Heart right ventricle (tissue), 16 donors: Measurements from ENCODE around the gene CCDC9B. TPM values are rescaled to one million over a fixed set of nuclear protein-coding genes. Genes with fewer than 3 reads are reported as not detected.

Source experiments
- ATAC-seq, 8 donors: fragments of 200-7000 bp; cut with Tn5 transposase; one replicate each; pipeline ENCODE4 v1.9.1; 2020; ENCODE audit warnings: mild to moderate bottlenecking in 8 of 8, moderate library complexity in 8 of 8, moderate number of reproducible peaks in 1 of 8
- DNase-seq, 2 donors: peaks; one replicate each; pipeline ENCODE4 v3.0.0-alpha.2; 2020
- H3K27ac ChIP-seq, 10 donors: fragments of 200-600 bp; sonication (generic) in 2 of 10; one replicate each; pipeline versions ENCODE4 v1.5.0 to v1.8.0; 2020 to 2022; ENCODE audit warnings: mild to moderate bottlenecking in 3 of 10
- H3K27me3 ChIP-seq, 7 donors: fragments of 200-600 bp; one replicate each; pipeline ENCODE4 v1.8.0; 2021 to 2022; ENCODE audit warnings: mild to moderate bottlenecking in 2 of 7
- H3K36me3 ChIP-seq, 9 donors: fragments of 200-600 bp; sonication (generic) in 1 of 9; one replicate each; pipeline versions ENCODE4 v1.5.0 to v1.8.0; 2020 to 2022; ENCODE audit warnings: mild to moderate bottlenecking in 2 of 9
- H3K4me1 ChIP-seq, 9 donors: fragments of 200-600 bp; sonication (generic) in 1 of 9; one replicate each; pipeline versions ENCODE4 v1.5.0 to v1.8.0; 2020 to 2022; ENCODE audit warnings: mild to moderate bottlenecking in 4 of 9
- H3K4me3 ChIP-seq, 10 donors: fragments of 200-600 bp; sonication (generic) in 2 of 10; one replicate each; pipeline versions ENCODE4 v1.5.0 to v1.8.0; 2020 to 2022; ENCODE audit warnings: mild to moderate bottlenecking in 7 of 10, moderate library complexity in 2 of 10
- H3K9me3 ChIP-seq, 11 donors: fragments of 200-600 bp in 10 of 11; sonication (generic) in 2 of 11; one replicate each; pipeline versions ENCODE4 v1.5.0 to v1.8.0; 2013 to 2022; ENCODE audit warnings: mild to moderate bottlenecking in 2 of 11, control low read depth in 1 of 11, moderate library complexity in 1 of 11
- WGBS, 2 donors: extraction: QIAGEN DNeasy Blood & Tissue Kit; methylation state at CpG; one replicate each; pipeline ENCODE4 v1.1.7; 2013; ENCODE audit warnings: inconsistent platforms in 1 of 2; 5-methylcytosine and 5-hydroxymethylcytosine counted together
- intact Hi-C, 10 donors: fragments of 100-400 bp; cut with DNase I; formaldehyde crosslinking; loops; one replicate each; pipeline versions ENCODE4 v1.11.1 to v1.14.2; 2022
- polyA plus RNA-seq, 2 donors: library from polyadenylated mRNA; stranded (reverse); fragments of 200-250 nt; gene quantifications; one replicate each; pipeline ENCODE4 v1.2.3, GENCODE V29; 2013
- total RNA-seq, 10 donors: library from RNA; stranded (reverse); fragmentation: NEBNext Ultra II Directional in 3 of 10; extraction: Animal tissue kit (Norgen Biotek cat#: 25700) in 3 of 10; gene quantifications; one replicate each; pipeline versions ENCODE4 v1.2.1 to v1.2.4, GENCODE V29; 2021 to 2023
- TF ChIP-seq, protein P1 (sequence below), 9 donors: fragments of 200-600 bp; sonication (generic) in 2 of 9; IDR thresholded peaks; one replicate each; pipeline versions ENCODE4 v1.5.0 to v1.8.0; 2021 to 2022; ENCODE audit warnings: antibody characterized with exemption in 9 of 9, mild to moderate bottlenecking in 5 of 9, moderate library complexity in 1 of 9
- donor health status: Arrhythmogenic right ventricular cardiomyopathy.
- donor health status: ischemic (EF 13 %, LVEDD 7.1; RV severe dilation, severe dysfunction).
- donor health status: healthy with polysubstance abuse.
- donor health status: DM: no; HTN: yes; CAD: no.
- donor health status: DM: no; HTN: no; CAD: no.
- donor health status: ischemic (EF 25% LVEDD 6.9; RV normal size, moderate dysfunction).
- donor health status: ischemic (EF 25% LVEDD 5.7; RV mildly dilated, moderate dysfunction).
- donor health status: healthy.
- donor health status: DM: yes; HTN: yes; CAD: no.
- donor health status: Ischemic cardiomyopathy.
- donor health status: ischemic (EF 35%, LVEDD 5.7; RV mildly dilated, moderate dysfunction).
- donor health status: nonischemic (EF 11% LVEDD 7.7; RV severe dilation, severe dysfunction).
- donor health status: DM: yes; HTN: yes; CAD: no.
- donor health status: PGD.
- donor health status: ischemic (EF 29% LVEDD 5.4; RV normal size, mild dysfunction).
- donor health status: nonischemic (EF 23%, LVEDD 6.1; RV moderate dilation, normal function).

The CCDC9B gene
- total and polyA plus RNA-seq, 12 donors = 13.0 to 190 (median 144) TPM

DNA sequence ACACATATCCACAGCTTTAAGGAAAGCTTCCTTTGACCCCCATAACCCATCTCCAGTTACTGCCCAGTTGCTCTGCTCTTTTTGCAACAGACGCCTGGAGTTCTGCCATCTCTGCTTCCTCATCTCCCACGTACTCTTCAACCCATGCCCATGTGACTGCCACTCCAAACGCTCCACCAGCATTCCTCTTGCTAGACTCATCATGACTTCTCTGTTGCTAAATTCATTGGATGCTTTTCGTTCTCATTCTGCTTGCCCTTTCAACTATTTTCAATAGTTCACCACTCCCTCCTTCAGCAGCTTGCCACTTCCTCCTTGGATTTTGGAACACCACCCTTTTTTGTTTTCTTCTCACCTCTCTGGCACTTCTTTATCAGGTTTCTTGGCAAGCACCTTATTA, 39.1 kb upstream of the CCDC9B start:
- DNase-seq (peak in 1 of 2 donors; percentile 66), ATAC-seq (peak in 7 of 8 donors; percentile 31 to 84 (median 71))
- H3K4me1 ChIP-seq = peaks cover 0 to 36% (median 21%) of the 10 kb centered on the region in 9 donors
- no peaks in the 10 kb centered on the region for H3K27me3 ChIP-seq
- no peaks in the 10 kb centered on the region for H3K9me3 ChIP-seq
- WGBS, 2 donors = 11 to 14% methylated on average over 4 of the region's 4 CpGs
- no peaks in the 10 kb centered on the region for H3K36me3 ChIP-seq
- intact Hi-C loops = loop anchor here in 1 of 10 donors (10.0 kb wide), 1 partner anchor 55 kb away; the partner anchor contains the start of gene INAFM2
- H3K4me3 ChIP-seq = no peak overlapping the region
- H3K27ac ChIP-seq = peak overlapping the region in 7 of 10 donors; percentile 42 to 78 (median 65)
- TF ChIP-seq, protein P1, sequence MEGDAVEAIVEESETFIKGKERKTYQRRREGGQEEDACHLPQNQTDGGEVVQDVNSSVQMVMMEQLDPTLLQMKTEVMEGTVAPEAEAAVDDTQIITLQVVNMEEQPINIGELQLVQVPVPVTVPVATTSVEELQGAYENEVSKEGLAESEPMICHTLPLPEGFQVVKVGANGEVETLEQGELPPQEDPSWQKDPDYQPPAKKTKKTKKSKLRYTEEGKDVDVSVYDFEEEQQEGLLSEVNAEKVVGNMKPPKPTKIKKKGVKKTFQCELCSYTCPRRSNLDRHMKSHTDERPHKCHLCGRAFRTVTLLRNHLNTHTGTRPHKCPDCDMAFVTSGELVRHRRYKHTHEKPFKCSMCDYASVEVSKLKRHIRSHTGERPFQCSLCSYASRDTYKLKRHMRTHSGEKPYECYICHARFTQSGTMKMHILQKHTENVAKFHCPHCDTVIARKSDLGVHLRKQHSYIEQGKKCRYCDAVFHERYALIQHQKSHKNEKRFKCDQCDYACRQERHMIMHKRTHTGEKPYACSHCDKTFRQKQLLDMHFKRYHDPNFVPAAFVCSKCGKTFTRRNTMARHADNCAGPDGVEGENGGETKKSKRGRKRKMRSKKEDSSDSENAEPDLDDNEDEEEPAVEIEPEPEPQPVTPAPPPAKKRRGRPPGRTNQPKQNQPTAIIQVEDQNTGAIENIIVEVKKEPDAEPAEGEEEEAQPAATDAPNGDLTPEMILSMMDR (IDR thresholded peaks at IDR 0.05) = no peak

DNA sequence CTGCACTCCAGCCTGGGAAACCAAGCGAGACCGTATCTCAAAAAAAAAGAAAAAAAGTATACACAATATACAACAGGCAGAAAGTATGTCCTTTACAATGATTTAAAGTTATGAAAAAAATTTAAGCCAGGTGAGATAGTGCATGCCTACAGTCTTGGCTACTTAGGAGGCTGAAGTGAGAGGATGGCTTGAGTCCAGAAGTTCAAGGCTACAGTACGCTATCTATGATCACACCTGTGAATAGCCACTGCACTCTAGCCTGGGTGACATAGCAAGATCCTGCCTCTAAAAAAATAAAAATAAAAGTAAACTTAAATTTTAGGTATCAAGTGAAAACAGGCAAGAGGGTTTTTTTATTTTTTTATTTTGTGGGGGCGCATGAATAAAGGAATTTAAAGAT, 38.6 kb upstream of the CCDC9B start:
- no peaks in the 10 kb centered on the region for H3K9me3 ChIP-seq
- WGBS, 2 donors = 90 to 93% methylated on average over 4 of the region's 4 CpGs
- intact Hi-C loops = loop anchor here in 1 of 10 donors (10.0 kb wide), 1 partner anchor 55 kb away; the partner anchor contains the start of gene INAFM2
- no peaks in the 10 kb centered on the region for H3K36me3 ChIP-seq
- TF ChIP-seq, protein P1 (IDR thresholded peaks at IDR 0.05) = no peak
- ATAC-seq (no peak), DNase-seq (no peak)
- no peaks in the 10 kb centered on the region for H3K27me3 ChIP-seq
- H3K27ac ChIP-seq = peak overlapping the region in 6 of 10 donors; percentile 42 to 78 (median 60)
- H3K4me3 ChIP-seq = no peak overlapping the region
- peaks cover 0 to 32% (median 21%) of the 10 kb centered on the region in 9 donors for H3K4me1 ChIP-seq

DNA sequence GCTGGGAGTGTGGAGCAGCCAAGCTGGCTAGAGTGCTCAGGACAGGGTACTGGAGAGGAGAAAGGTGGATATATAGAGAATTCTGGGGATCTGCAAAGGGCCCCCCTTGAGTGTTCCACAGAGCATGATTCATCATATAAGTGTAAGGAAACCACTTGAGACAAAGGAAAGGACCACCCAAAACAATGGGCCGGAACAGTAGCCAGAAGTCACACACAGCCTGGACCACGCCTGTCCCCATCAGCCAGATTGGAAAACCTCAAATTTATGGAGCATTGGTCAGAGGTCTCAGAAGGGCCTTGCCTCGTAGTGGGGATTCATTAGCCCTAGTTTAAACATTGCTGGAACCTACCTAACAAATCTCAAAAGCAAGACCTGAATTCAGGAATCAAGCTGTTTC, 36.9 kb upstream of the CCDC9B start:
- Histone ChIP-seq H3K27me3 (no peaks in the 10 kb centered on the region), H3K9me3 (no peaks in the 10 kb centered on the region), H3K4me1 (peaks cover 0 to 27% (median 11%) of the 10 kb centered on the region in 9 donors), H3K27ac (no peak overlapping the region), H3K36me3 (no peaks in the 10 kb centered on the region), H3K4me3 (no peak overlapping the region)
- DNase-seq (no peak), ATAC-seq (no peak)
- WGBS, 2 donors = 83 to 87% methylated on average over 3 of the region's 3 CpGs
- intact Hi-C loops = loop anchor here in 1 of 10 donors (10.0 kb wide), 1 partner anchor 53 kb away; the partner anchor contains the start of gene INAFM2
- TF ChIP-seq, protein P1 (IDR thresholded peaks at IDR 0.05) = no peak

DNA sequence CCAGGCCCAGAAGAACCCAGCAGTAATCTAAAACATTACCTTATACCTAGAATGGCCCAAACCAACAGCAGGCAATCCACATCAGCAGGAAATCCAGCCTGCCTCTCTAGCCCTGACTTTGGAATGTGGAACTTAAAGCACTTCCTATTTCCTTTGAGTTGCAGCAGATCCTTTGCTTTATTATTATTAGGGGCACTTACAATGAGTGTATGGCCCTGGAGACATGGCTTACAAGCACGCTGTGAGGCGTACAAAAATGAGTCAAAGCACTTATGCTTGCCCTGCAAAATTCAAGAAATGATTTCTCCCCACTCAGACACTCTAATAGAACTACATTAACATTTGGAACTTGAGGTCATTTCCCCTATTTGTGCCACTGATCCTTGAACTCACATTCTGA, 32.2 kb upstream of the CCDC9B start:
- no peaks in the 10 kb centered on the region for H3K9me3 ChIP-seq
- ATAC-seq (no peak), DNase-seq (no peak)
- no peaks in the 10 kb centered on the region for H3K27me3 ChIP-seq
- TF ChIP-seq, protein P1 (IDR thresholded peaks at IDR 0.05) = no peak
- H3K36me3 ChIP-seq = no peaks in the 10 kb centered on the region
- WGBS, 2 donors = 44 to 56% methylated on average over 2 of the region's 2 CpGs
- intact Hi-C loops = loop anchor here in 2 of 10 donors (5.0 to 10.0 kb wide), 2 partner anchors 34 to 48 kb away; partner anchors contain the start of genes INAFM2 (in 1 of the 2) and IVD (in 1 of the 2)
- H3K27ac ChIP-seq = no peak overlapping the region
- H3K4me1 ChIP-seq = peaks cover 0 to 18% (median 5%) of the 10 kb centered on the region in 9 donors
- H3K4me3 ChIP-seq = no peak overlapping the region
